Endothelial cell of umbilical vein (primary cell): ENCODE results near the gene IGF1. TPM values are rescaled to one million over a fixed set of nuclear protein-coding genes. Genes with fewer than 3 reads are reported as not detected.

ENCODE experiments used
- BruUV-seq: library from RNA; stranded (reverse); fragments of 400-500 nt; replicated peaks from 2 replicates; lab custom pipeline; 2021; lab: Mats Ljungman, UMichigan
- CTCF ChIA-PET: fragments of 300-600, 350-600 bp; sonication (Branson Sonifier 250); formaldehyde crosslinking; loops from one replicate; lab custom pipeline; 2021; ENCODE audit warnings: antibody characterized with exemption, inconsistent platforms; lab: Charles Lee
- POLR2A ChIA-PET: fragments of 300-600, 350-600 bp; sonication (Branson Sonifier 250); formaldehyde crosslinking; loops from one replicate; lab custom pipeline; 2021; ENCODE audit warnings: antibody characterized with exemption, inconsistent platforms; lab: Charles Lee
- DNase-seq: peaks from one replicate; pipeline ENCODE4 v3.0.0-alpha.2; 2011; ENCODE audit warnings: low read depth, low spot score
- FAIRE-seq: peaks from 2 replicates; lab custom pipeline; 2011; peaks lifted over from hg19 to GRCh38; lab: Jason Lieb, UNC
- H2AFZ ChIP-seq: 2 replicates; pipeline ENCODE4 v1.6.0; 2012; ENCODE audit warnings: low read depth, low read length, control low read depth, inconsistent platforms
- H3K27ac ChIP-seq: 2 replicates; pipeline ENCODE4 v1.5.1; 2011; ENCODE audit warnings: low read depth, mild to moderate bottlenecking, control low read depth, low read length, moderate library complexity; ENCODE audit not compliant: insufficient read depth
- H3K27me3 ChIP-seq, 2 experiments: 2 replicates each; pipeline versions ENCODE4 v1.6.0 to v1.6.1; 2011; ENCODE audit warnings: low read length in 2 of 2, mixed read lengths in 1 of 2; ENCODE audit not compliant: control insufficient read depth in 2 of 2, insufficient read depth in 2 of 2
- H3K36me3 ChIP-seq, 2 experiments: 2 replicates in 1 of 2; 3 replicates in 1 of 2; pipeline ENCODE4 v1.5.1; 2011; ENCODE audit warnings: low read length in 2 of 2, mild to moderate bottlenecking in 1 of 2, moderate library complexity in 1 of 2; ENCODE audit not compliant: control insufficient read depth in 2 of 2, insufficient read depth in 2 of 2; ENCODE audit errors: extremely low read depth in 1 of 2
- H3K4me1 ChIP-seq: 3 replicates; pipeline ENCODE4 v1.5.1; 2011; ENCODE audit warnings: mild to moderate bottlenecking, low read length; ENCODE audit not compliant: control insufficient read depth, insufficient read depth; ENCODE audit errors: extremely low read depth
- H3K4me2 ChIP-seq: 2 replicates; pipeline ENCODE4 v1.6.1; 2011; ENCODE audit warnings: low read length, control low read depth, mixed read lengths; ENCODE audit not compliant: insufficient read depth
- H3K4me3 ChIP-seq, 3 experiments: fragments of 200-600 bp in 1 of 3; sonication (generic), shearing (Covaris generic) in 1 of 3; replicated peaks in 1 of 3; 2 replicates each; pipeline ENCODE4 v1.5.1; 2011 to 2016; ENCODE audit warnings: control low read depth in 3 of 3, low read length in 3 of 3, mild to moderate bottlenecking in 2 of 3, inconsistent platforms in 1 of 3, low read depth in 1 of 3, moderate library complexity in 1 of 3; ENCODE audit not compliant: insufficient read depth in 1 of 3
- H3K79me2 ChIP-seq: 2 replicates; pipeline ENCODE4 v1.6.0; 2012; ENCODE audit warnings: low read length, inconsistent platforms; ENCODE audit not compliant: control insufficient read depth, insufficient read depth
- H3K9ac ChIP-seq: replicated peaks from 2 replicates; pipeline ENCODE3; 2011; ENCODE audit warnings: low read length, control low read depth; ENCODE audit not compliant: insufficient read depth; ENCODE audit errors: extremely low read depth
- H3K9me1 ChIP-seq: replicated peaks from 3 replicates; pipeline ENCODE4 v1.6.0; 2011; ENCODE audit warnings: mild to moderate bottlenecking, low read length; ENCODE audit not compliant: control insufficient read depth, insufficient read depth; ENCODE audit errors: extremely low read depth
- H3K9me3 ChIP-seq: replicated peaks from 2 replicates; pipeline ENCODE4 v1.5.1; 2012; ENCODE audit warnings: low read length, inconsistent platforms; ENCODE audit not compliant: control insufficient read depth, insufficient read depth
- H4K20me1 ChIP-seq: replicated peaks from 2 replicates; pipeline ENCODE3; 2011; ENCODE audit warnings: mild to moderate bottlenecking, low read length; ENCODE audit not compliant: control insufficient read depth, insufficient read depth; ENCODE audit errors: extremely low read depth
- CTCF ChIP-seq, 2 donors: IDR thresholded peaks; 1 replicate in 1 of 2; 2 replicates in 1 of 2; pipeline ENCODE4 v1.5.1; 2011; ENCODE audit warnings: low read length in 2 of 2, mild to moderate bottlenecking in 2 of 2, moderate library complexity in 2 of 2, control low read depth in 1 of 2, inconsistent platforms in 1 of 2, low read depth in 1 of 2; ENCODE audit not compliant: insufficient read depth in 1 of 2; ENCODE audit errors: extremely low read depth in 1 of 2
- EZH2 ChIP-seq: IDR thresholded peaks from 2 replicates; pipeline ENCODE4 v1.6.1; 2012; ENCODE audit warnings: borderline replicate concordance, low read depth, mild to moderate bottlenecking, moderate library complexity, low read length, inconsistent platforms; ENCODE audit not compliant: severe bottlenecking
- FOS ChIP-seq: IDR thresholded peaks from 2 replicates; pipeline ENCODE4 v1.6.1; 2011; ENCODE audit warnings: mild to moderate bottlenecking, low read length, moderate library complexity, borderline replicate concordance; ENCODE audit not compliant: insufficient read depth
- GATA2 ChIP-seq: IDR thresholded peaks from 2 replicates; pipeline ENCODE4 v1.7.0; 2011; ENCODE audit warnings: low read depth, mild to moderate bottlenecking, moderate library complexity, mixed read lengths, low read length; ENCODE audit not compliant: insufficient read length, insufficient read depth
- JUN ChIP-seq: IDR thresholded peaks from 2 replicates; pipeline ENCODE4 v1.6.1; 2011; ENCODE audit warnings: borderline replicate concordance, low read depth; ENCODE audit not compliant: insufficient read length, insufficient read depth
- MAX ChIP-seq: IDR thresholded peaks from 2 replicates; pipeline ENCODE4 v1.6.1; 2011; ENCODE audit not compliant: insufficient read depth, insufficient read length
- MYC ChIP-seq: IDR thresholded peaks from one replicate; pipeline ENCODE4 v1.6.1; 2011; ENCODE audit warnings: mild to moderate bottlenecking, low read depth, low read length
- POLR2A ChIP-seq: IDR thresholded peaks from 2 replicates; pipeline ENCODE4 v1.6.1; 2012; ENCODE audit warnings: low read depth, mild to moderate bottlenecking, control low read depth, low read length
- POLR2AphosphoS5 ChIP-seq: IDR thresholded peaks from 2 replicates; pipeline ENCODE4 v1.6.1; 2012; ENCODE audit warnings: low read depth, mild to moderate bottlenecking, control low read depth, low read length, moderate library complexity; ENCODE audit not compliant: insufficient read depth
- dilution Hi-C: fragments of 300-500 bp; cut with MboI; formaldehyde crosslinking; loops from one replicate; pipeline ENCODE4 v1.15.0; 2019; ENCODE audit warnings: low sequenced_read_pairs; ENCODE audit not compliant: extremely low pct_ligation_motif_present
- intact Hi-C: fragments of 100-400 bp; cut with micrococcal nuclease; formaldehyde crosslinking; loops from one replicate; pipeline ENCODE4 v1.10.0; 2022
- polyA plus RNA-seq, 4 experiments: library from polyadenylated mRNA; depleted of rRNA in 3 of 4; stranded (reverse) in 3 of 4; unstranded in 1 of 4; fragments of >200 nt; gene quantifications; 2 replicates each; pipeline versions ENCODE4 v1.2.1 to v1.2.3, GENCODE V29; 2011 to 2012; ENCODE audit warnings: missing spikeins in 1 of 4
- total RNA-seq: library from RNA; stranded (reverse); gene quantifications from 2 replicates; pipeline ENCODE4 v1.2.3, GENCODE V29; 2021

IGF1 gene
- total and polyA plus RNA-seq, 2 donors (not counting 3 experiments of a cell fraction or from before 2014, with no cell fraction given), result 0.10 TPM; not detected in 1

GRCh38 chr12:102410511-102410910 is 69.9 kb downstream of the IGF1 start:
- CTCF ChIA-PET, result interaction anchor here (1.2 kb wide), 1 partner anchor 11 kb away, joined by 4 read pairs; no protein-coding TSS in a partner anchor
- no peak for FAIRE-seq

GRCh38 chr12:102408487-102409297 is 71.7 kb downstream of the IGF1 start:
- H3K9ac ChIP-seq, result no peak overlapping the region
- intact Hi-C loops (no loop called here), dilution Hi-C loops (no loop called here)
- H2AFZ ChIP-seq, result no peak overlapping the region
- no peak overlapping the region for H3K27ac ChIP-seq
- H3K9me3 ChIP-seq, result no peaks in the 10 kb centered on the region
- BruUV-seq, result no TSS peak
- H4K20me1 ChIP-seq, result no peaks in the 10 kb centered on the region
- H3K9me1 ChIP-seq, result no peaks in the 10 kb centered on the region
- H3K79me2 ChIP-seq, result no peaks in the 10 kb centered on the region
- no peak overlapping the region for H3K4me2 ChIP-seq
- H3K36me3 ChIP-seq, result no peaks in the 10 kb centered on the region
- TF ChIP-seq CTCF (IDR thresholded peaks at IDR 0.05; ENCODE audit: extremely low read depth in 1 of 2, insufficient read depth in 1 of 2, low read depth in 1 of 2, low read length in 2 of 2) (no peak), POLR2A (no peak), EZH2 (no peak), GATA2 (no peak), MYC (no peak), JUN (no peak), FOS (no peak), MAX (no peak)
- no peaks in the 10 kb centered on the region for H3K4me1 ChIP-seq
- no peak overlapping the region for H3K4me3 ChIP-seq
- no peaks in the 10 kb centered on the region for H3K27me3 ChIP-seq
- no peak for FAIRE-seq
- ChIA-PET POLR2A (no interaction called here), CTCF (interaction anchor here (0.9 kb wide), 1 partner anchor 10 kb away, joined by 3 read pairs; no protein-coding TSS in a partner anchor)
- DNase-seq, result no peak

More at GRCh38 chr12:102410511-102410910, 69.9 kb downstream of the IGF1 start:
- Histone ChIP-seq H3K36me3 (no peaks in the 10 kb centered on the region), H3K4me3 (no peak overlapping the region), H3K9me3 (no peaks in the 10 kb centered on the region), H3K27ac (no peak overlapping the region), H3K4me2 (no peak overlapping the region), H3K9me1 (no peaks in the 10 kb centered on the region), H3K4me1 (no peaks in the 10 kb centered on the region), H3K9ac (no peak overlapping the region), H3K27me3 (no peaks in the 10 kb centered on the region), H2AFZ (no peak overlapping the region), H3K79me2 (no peaks in the 10 kb centered on the region), H4K20me1 (no peaks in the 10 kb centered on the region)
- TF ChIP-seq MAX (no peak), POLR2AphosphoS5 (no peak), FOS (no peak), JUN (no peak), MYC (no peak)
- BruUV-seq, result no TSS peak
- dilution Hi-C loops, result no loop called here
- POLR2A ChIA-PET, result no interaction called here
- DNase-seq, result no peak
- intact Hi-C loops, result no loop called here
